ENCODE measurements around the gene WBP1.
A peak's percentile ranks its signal among the peaks of the same experiment; 100 is the strongest.

WBP1 gene

DNA sequence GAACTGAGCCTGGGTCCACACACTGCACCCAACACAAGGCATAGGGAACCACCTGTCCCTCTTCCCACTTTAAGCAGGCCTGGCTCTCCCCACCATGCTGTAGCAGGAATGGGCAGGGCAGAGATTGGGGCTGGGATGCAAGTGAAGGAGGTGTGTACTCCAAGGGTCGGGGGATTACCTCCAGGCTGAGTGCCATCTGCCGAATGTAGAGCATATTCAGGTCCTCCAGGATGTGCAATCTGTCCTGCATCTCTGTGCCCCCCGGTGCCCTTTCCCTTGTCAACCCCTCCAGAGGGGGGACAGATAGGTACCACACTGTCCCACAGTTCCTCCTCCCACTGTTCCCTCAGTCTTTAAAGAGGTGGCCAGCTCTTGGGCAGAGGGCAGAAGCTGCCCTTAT lies 18.9 kb upstream of the WBP1 start:
- peak overlapping the region; percentile 66; the same call in 1 of the 2 replicates for H3K4me3 ChIP-seq (ENCODE audit: low read length)
- no peak for TF ChIP-seq ZNF274 (IDR thresholded peaks at IDR 0.05; ENCODE audit: low read depth, low read length)

DNA sequence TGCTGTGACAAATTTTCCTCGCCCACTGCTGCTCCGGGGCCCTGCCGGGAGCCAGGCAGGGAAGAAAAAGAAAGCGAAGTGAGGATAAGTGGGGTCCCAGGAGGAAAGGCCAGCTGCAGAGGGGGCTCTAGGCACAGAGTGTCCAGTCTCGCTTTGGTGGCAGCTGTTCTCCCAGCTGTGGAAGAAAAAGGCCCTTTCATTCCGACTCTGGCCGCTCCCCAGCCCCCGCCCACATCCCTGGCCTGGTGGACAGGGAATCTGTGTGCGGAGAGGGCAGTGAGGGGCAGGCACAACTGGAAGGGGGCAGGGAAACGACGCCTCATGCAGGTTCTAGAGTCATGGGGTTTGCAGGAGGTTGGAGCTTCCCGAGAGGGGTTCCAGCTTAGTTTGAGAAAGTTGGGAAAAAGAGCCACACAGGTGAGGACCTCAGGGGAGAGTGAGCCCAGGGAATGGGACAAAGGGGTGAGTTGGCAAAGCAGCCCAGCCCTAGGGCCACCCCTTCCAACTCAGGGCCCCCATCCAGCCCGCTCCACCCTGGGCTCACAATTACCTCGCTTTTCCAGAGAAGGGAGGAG lies 18.3 kb upstream of the WBP1 start:
- no peak for TF ChIP-seq ZNF274 (IDR thresholded peaks at IDR 0.05; ENCODE audit: low read depth, low read length)

DNA sequence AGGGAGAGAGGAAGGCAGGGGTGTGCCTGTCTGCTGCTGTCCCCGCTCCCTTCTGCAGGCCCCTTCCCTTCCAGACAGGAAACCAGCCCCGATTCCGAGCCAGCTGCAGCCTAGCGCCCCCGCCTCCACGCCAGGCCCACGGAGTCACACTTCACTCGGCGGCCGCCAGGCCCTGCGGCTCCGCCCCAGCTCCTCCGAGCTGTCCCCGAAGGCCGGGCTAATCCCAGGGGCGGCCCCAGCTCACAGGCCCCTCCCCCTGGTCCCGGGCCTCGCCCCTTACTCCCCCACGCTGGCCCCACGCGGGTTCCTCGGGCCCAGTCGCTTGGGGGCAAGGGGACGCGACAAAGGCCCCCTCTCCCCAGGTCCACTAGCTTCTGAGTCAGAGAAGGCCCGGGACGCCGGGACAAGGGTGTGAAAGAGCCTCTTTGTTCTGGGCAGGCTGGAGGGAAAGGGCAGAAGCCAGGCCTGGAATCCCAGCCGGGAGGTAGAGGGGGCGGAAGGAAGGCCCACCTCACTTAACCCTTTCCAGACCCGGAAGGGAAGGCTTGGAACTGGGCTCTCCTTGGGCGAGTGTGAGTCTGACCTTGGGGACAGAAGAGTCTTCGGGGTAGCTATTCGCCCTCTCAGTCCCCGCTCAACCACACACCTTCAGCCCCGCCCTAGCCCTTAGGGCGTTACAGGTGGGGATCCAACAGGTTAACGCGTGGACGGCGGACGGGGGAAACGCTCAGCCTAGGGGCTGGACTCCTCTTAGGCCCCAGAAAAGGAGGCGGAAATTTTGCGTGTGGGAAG lies 17.7 kb upstream of the WBP1 start:
- peak overlapping the region; percentile 66; the same call in 1 of the 2 replicates for H3K4me3 ChIP-seq (ENCODE audit: low read length)
- TF ChIP-seq ZNF274 (IDR thresholded peaks at IDR 0.05; ENCODE audit: low read depth, low read length), result no peak

More for the DNA sequence above, 18.3 kb upstream of the WBP1 start:
- peak overlapping the region; percentile 66; the same call in 1 of the 2 replicates for H3K4me3 ChIP-seq (ENCODE audit: low read length)

DNA sequence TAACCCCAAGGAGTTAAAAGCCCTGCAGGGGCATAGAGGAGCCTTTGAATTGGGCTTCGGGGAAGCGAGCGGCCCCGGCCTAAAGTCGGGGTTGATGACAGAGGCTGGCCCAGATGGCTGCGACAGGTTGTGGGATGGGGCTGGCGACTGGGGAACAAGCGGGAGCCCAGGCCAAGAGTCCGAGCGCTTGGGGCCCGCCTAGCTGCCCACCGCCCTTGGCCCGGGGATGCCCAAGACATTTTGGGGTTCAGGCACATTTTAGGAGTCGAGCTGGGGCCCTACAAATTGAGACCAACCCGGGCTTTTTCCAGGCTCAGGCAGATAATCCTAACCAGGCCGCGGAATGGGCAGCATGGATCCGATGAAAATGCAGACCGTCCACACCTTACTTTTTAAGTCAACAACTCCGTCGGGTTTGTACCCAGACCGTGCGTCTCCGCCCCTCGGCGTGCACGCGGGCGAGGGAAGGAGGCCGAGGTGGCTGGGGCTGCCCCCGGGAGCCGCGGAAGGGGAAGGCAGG lies 17.0 kb upstream of the WBP1 start:
- peak overlapping the region; percentile 38; the same call in 1 of the 2 replicates for H3K4me3 ChIP-seq (ENCODE audit: low read length)

DNA sequence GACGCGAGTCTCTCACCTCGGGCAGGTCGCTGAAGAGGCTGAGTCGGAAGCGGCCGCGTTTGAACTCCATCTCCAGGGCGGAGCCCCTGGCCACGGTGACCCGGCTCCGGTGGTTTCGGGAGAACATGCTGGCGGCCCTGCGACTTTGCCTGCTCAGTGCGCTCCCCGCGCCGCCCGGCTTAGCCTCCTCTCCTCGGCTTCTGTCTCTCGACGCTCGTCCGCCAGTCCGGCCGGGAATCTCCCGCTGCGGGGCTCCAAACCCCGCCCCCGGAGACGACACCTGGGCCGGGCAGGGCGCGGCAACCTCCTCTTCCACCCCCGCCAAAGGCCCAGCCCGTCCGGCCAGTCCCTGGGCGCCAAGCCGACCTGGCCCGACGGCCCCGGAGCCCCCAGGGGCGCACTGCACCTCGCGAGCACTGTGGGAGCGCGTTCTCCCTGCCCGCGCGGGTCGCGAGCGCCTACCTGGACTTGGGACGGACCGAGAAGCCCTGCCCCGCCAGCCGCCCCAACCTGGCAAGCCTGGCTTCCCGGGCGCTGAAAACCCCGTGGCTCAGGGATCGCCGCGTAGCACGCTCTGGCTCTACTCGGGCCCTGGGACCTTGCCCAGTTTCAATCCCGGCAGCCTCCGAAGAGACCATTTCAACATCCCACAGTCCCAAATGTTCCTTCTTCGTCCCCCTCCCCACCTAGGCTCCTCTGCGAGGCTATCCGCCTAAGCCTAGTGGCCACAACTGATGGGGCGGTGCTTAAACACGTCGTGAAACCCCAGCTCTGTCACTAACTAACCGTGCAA lies 16.4 kb upstream of the WBP1 start, which contains the start of gene RTKN:
TSS of gene RTKN (minus strand) at position 248 of the 793 bp plus-strand sequence. CDS start at position 127, 121 bp downstream.
- H3K4me3 ChIP-seq (ENCODE audit: low read length), result peak within 1 kb of the TSS; percentile 38; the same call in 1 of the 2 replicates

More for the DNA sequence above, 17.0 kb upstream of the WBP1 start:
- no peak for TF ChIP-seq ZNF274 (IDR thresholded peaks at IDR 0.05; ENCODE audit: low read depth, low read length)

DNA sequence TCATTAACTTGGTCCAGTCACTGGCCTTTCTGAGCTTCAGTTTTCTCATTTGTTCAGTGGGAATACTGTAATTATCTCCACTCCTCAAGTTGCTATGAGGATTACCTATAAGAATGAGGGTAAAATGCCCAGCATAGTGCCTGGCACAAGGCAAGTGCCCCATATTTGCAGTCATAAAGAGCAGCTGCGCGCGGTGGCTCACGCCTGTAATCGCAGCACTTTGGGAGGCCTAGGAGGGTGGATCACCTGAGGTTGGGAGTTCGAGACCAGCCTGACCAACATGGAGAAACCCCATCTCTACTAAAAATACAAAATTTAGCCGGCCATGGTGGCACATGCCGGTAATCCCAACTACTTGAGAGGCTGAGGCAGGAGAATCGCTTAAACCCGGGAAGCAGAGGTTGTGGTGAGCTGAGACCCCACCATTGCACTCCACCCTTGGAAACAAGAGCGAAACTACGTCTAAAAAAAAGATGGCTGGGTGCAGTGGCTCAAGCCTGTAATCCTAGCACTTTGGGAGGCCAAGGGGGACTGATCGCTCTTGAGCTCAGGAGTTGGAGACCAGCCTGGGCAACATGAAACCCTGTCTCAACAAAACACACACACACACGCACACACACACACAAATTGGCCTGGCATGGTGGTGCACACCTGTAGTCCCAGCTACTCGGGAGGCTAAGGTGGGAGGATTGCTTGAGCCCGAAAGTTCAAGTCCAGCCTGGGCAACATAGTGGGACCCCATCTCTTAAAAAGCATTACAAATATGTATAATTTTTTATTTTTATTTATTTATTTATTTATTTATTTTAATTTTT lies 15.5 kb upstream of the WBP1 start:
- peak overlapping the region; percentile 38; the same call in 1 of the 2 replicates for H3K4me3 ChIP-seq (ENCODE audit: low read length)

More for the DNA sequence above, 16.4 kb upstream of the WBP1 start, which contains the start of gene RTKN:
- TF ChIP-seq ZNF274 (IDR thresholded peaks at IDR 0.05; ENCODE audit: low read depth, low read length), result no peak

DNA sequence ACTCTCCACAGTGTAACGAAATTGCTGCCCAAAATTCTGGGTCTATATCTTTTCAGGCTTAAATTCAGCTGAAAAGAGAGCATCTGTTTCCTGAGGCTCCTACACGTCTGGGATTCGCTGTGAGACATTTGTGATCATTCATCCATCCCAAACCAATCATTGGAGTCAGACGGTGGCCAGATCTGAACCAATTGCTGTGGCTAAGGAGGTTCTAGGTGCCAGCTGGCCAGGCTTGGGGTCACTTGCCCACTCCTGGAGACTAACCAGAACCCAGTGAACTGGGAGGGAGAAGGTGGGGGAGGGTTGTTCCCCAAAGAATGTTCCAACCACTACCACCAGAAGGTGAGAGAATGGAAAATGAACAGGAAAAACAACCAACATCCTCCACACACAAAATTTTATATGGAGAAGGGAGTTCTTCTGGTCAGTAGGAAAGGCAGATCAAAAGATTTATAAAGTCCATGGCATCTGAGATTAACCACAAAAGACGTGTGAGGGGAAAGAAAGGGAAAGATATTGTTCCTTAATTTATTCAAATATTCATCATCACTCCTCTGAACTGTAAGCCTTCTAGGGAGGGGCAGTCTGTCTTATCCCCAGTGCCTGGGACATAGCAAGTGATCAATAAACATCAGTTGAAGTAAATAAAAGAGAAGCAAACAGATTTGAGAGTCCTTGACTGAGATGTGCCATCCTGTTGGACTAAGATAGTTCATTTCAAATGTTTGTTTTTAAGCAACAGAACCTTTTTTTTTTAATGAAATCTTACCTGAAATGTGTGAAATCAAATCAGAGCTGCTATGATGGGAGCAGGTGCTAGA lies 13.5 kb upstream of the WBP1 start:
- no peak for TF ChIP-seq ZNF274 (IDR thresholded peaks at IDR 0.05; ENCODE audit: low read depth, low read length)
- no peak overlapping the region for H3K4me3 ChIP-seq (ENCODE audit: low read length)

DNA sequence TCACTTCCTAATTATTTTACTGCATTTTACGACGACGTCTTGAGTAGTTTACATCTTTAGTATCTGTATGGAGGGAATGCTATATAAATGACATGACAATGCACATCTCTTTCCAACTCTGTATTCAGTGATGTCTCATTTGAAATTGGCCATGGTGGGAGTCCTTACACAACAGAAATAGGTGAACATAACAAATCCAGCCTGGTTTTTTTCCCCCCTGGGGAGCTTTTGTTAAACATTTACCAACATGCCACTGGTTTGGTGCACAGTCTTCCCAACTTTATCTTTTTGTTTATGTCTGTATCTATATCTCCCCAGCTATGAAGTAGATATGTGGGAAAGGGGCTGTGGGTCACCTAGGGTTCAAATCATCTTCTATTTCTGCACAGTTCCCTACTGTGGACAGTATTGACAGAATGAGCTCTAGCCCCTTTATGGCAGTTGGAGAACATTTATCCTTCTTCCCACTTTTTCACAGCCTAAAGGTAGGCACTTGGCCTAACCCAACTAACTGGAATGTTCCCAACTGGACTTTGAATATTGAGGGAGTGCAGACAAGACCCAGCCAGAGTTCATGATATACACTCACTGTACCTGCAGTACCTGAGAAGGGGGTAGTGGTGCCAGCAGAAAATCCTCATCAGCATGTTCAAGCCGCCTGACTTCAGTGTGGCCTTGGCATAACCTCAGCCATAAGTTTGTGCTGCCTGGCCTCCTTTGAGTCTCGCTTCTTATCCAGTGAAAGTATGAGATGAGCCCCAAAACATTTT lies 10.8 kb upstream of the WBP1 start:
- TF ChIP-seq ZNF274 (IDR thresholded peaks at IDR 0.05; ENCODE audit: low read depth, low read length), result no peak
- H3K4me3 ChIP-seq (ENCODE audit: low read length), result no peak overlapping the region

DNA sequence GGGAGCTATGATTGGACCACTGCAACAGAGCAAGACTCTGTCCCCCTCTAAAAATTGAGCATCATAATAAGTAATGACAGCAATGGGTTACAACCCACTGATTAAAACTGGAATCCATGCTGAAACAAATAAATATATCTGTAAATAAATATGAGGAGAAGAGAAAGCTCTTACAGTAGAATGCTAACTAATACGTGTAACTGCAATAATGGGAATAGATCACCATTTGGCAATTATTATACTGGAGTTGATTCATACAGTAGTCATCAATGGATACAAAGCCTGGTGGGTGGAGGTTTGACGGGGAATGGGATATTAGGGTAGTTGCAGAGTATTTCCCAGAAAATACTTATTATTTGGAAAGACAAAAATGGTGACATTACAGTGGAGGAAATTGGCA lies 9.5 kb upstream of the WBP1 start:
- H3K4me3 ChIP-seq (ENCODE audit: low read length), result no peak overlapping the region
- no peak for TF ChIP-seq ZNF274 (IDR thresholded peaks at IDR 0.05; ENCODE audit: low read depth, low read length)

DNA sequence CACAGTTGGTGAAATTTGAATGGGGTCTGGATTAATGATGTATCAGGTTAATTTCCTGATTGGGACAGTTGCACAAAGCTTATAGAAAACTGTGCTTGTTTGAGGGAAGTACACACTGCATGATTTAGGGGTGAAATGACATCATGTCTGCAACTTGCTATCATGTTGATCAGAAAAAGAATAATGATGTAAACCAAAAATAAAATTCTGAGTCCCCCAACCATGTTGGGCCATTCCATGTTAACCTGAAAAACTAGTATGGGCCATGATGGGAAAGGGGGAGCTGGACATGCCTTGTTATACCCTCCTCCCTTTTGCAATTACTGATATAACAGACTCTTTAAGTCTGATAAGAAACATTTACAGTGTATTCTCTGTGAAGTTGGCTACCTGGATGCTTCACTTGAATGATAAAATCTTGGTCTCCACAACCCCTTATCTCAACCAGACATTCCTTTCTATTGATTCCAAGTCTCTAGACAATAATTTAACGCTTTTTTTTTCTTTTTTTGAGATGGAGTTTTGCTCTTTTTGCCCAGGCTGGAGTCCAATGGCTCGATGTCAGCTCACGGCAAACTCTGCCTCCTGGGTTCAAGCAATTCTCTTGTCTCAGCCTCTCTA lies 7.6 kb upstream of the WBP1 start:
- no peak for TF ChIP-seq ZNF274 (IDR thresholded peaks at IDR 0.05; ENCODE audit: low read depth, low read length)
- H3K4me3 ChIP-seq (ENCODE audit: low read length), result no peak overlapping the region

DNA sequence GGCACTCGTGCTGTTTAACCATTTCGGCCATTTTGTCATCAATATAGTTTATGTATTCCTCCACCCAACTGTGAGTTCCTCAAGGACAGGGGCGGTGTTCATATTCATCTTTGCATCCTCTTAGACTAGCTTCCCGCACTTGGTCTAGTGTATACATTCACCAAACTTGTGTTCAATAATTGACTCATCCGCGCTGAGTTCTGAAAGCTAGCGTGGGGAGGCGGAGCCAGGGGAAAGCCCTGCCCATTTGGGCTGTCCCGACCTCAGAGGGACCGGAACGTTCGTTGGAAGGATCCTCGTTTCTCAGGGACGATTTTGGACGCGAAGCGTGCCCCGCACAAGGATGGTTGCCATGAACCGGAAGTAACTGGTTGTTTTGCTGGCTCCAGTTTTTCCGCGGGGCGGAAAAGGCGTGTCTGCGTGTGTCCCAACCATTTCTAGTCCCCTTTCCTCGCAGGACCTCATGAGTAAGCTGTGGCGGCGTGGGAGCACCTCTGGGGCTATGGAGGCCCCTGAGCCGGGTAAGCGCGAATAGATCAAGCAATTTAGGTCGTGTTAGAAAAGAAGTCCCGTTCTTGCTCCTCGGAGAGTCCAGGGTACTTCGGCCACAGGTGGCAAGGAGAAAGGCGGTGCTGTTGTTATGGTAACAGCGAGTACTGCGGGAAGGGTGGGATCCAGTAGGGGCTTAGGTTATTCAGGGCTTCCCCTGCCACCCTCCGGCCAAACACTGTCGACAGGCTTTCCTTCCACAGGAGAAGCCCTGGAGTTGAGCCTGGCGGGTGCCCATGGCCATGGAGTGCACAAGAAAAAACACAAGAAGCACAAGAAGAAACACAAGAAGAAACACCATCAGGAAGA lies 3.4 kb upstream of the WBP1 start, which contains the start of gene INO80B:
TSS of gene INO80B (plus strand) at position 434 of the 858 bp plus-strand sequence. CDS start at position 464, 30 bp downstream.
- TF ChIP-seq ZNF274 (IDR thresholded peaks at IDR 0.05; ENCODE audit: low read depth, low read length), result no peak
- H3K4me3 ChIP-seq (ENCODE audit: low read length), result peak within 1 kb of the TSS; percentile 65
